OCI-LY1 (cell line): Measurements from ENCODE around the gene FOXE1.

Experiments used
- CTCF ChIP-seq: fragments of 200-600 bp; sonication (generic), shearing (Covaris generic); IDR thresholded peaks from 2 replicates; pipeline ENCODE4 v1.5.1; 2017; ENCODE audit warnings: mild to moderate bottlenecking, antibody characterized with exemption, low read length, moderate library complexity, mixed read lengths
- EZH2 ChIP-seq: fragments of 200-600 bp; sonication (generic), shearing (Covaris generic); IDR thresholded peaks from 2 replicates; pipeline ENCODE4 v1.8.0; 2017; ENCODE audit warnings: borderline replicate concordance, mixed run types, mild to moderate bottlenecking, antibody characterized with exemption, low read length, moderate library complexity, mixed read lengths

- TF ChIP-seq CTCF (no peak), EZH2 (no peak)
Observed at GRCh38 chr9:97874624-97875023, 21.6 kb downstream of the FOXE1 start.
